Caki2 (cell line): ENCODE results near the gene ZFPM1. TPM values are rescaled to one million over a fixed set of nuclear protein-coding genes. Genes with fewer than 3 reads are reported as not detected.
"Not testable (repeated sequence)": the region's sequence is repeated elsewhere in the genome, so short reads cannot be mapped to it uniquely, and the experiment has no call there.

Experiments
- DNase-seq: peaks from one replicate; pipeline ENCODE4 v3.0.0-alpha.2; 2015; ENCODE audit warnings: low read depth
- in situ Hi-C: cut with HindIII; loops from 2 replicates; pipeline ENCODE4 v1.10.0; 2016; ENCODE audit warnings: low sequenced_read_pairs, low pct_unique_long_range_greater_than_20kb, mixed read lengths
- total RNA-seq: library from RNA; depleted of rRNA; stranded (reverse); fragments of >200 nt; shearing (Covaris generic); gene quantifications from 2 replicates; pipeline ENCODE4 v1.2.3, GENCODE V29; 2014; ENCODE audit warnings: low replicate concordance

Gene ZFPM1
- total RNA-seq, 1 experiment from 2014 or later: 1.3 TPM

DNA sequence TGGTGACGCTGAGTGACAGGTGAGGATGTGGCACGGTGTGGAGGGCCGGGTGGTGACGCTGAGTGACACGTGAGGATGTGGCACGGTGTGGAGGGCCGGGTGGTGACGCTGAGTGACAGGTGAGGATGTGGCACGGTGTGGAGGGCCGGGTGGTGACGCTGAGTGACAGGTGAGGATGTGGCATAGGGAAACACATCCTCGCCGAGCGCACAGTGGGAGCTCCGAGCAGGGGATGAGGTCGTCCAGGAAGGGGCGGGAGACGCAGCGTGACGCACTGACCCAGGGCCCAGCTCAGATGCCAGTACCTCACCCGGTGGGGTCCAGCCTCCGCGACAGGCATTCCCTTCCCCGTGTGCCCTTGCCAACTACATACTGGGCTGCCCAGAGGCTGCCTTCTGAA is 17.6 kb downstream of the ZFPM1 start:
- DNase-seq, in situ Hi-C loops: not testable (repeated sequence)

DNA sequence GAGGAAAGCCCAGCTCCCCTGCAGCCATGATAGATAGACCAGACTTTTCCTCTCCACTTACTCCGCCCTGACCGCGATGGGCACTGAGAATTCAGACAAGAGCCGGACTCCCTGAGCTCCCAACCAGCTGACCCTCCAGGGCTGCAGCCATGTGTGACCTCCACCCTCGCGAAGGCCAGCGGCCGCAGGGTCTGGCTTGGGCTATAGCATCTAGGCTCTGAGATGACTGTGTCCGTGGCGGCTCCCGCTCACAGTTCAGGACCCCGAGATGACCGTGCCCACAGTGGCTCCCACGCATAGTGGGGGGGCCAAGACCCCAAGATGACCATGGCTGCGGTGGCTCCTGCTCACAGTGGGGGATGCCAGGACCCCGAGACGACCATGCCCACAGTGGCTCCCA is 18.0 kb downstream of the ZFPM1 start:
- in situ Hi-C loops: no loop called here

DNA sequence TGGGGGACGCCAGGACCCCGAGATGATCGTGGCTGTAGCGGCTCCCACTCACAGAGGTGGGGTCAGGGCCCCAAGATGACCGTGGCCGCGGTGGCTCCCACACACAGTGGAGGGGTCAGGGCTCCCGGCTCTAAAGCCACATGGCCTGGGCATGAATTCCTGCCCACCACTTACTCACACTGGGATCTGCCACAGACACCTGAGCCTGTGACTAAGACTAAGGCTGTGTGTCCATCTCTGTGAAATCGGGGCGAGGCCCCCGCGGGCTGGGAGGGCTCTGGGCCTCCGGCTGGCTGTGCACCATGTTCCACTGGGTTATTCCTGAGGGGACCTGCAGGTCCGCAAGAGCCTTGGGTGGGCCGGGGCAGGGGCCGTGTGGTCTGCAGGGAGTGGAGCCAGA is 18.5 kb downstream of the ZFPM1 start:
- in situ Hi-C loops: no loop called here
- no peak for DNase-seq

More for the DNA sequence above, 18.0 kb downstream of the ZFPM1 start:
- DNase-seq: no peak

DNA sequence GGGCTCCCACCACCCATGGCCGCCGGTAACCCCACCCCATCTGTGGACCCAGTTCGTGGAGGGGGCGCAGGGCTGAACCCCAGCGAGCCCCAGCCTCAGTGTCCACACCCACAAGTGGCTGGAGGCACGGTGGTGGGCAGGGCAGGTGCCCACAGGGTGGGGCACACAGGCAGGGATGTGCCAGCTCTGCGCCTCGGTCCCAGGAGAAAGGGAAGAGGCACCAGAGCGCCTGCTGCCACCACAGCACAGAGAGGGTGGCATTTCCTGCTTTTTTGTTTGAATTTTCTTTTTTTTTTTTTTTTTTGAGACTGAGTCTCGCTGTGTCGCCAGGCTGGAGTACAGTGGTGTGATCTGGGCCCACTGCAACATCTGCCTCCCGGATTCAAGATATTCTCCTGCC is 19.0 kb downstream of the ZFPM1 start:
- DNase-seq: no peak
- in situ Hi-C loops: no loop called here

DNA sequence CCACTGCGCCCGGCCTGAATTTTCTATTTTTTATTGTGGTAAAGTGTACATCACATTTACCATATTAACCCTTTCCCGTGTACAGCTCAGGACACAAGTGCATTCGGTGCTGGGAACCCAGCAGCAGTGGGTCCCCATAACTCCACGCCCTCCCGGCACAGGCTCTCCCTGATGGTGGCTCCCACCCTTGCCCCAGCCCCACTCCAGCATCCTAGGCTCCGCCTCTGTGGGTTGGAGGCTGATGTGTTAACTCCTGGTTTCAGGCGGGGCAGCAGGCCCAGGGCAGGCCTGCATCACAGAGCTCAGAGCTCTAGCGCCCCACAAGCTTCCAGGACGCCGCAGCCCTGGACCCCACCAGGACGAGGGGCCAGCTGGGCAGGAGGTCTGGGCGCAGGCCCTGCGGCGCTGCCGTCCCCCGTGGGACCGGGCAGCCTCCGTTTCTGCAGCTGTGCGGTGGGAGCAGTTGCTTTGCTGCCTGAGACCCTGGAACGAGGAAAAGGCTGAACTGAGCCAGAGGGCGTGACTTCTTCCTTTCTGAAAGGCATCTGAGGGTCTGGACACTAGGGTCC is 19.6 kb downstream of the ZFPM1 start:
- DNase-seq: no peak
- in situ Hi-C loops: no loop called here

DNA sequence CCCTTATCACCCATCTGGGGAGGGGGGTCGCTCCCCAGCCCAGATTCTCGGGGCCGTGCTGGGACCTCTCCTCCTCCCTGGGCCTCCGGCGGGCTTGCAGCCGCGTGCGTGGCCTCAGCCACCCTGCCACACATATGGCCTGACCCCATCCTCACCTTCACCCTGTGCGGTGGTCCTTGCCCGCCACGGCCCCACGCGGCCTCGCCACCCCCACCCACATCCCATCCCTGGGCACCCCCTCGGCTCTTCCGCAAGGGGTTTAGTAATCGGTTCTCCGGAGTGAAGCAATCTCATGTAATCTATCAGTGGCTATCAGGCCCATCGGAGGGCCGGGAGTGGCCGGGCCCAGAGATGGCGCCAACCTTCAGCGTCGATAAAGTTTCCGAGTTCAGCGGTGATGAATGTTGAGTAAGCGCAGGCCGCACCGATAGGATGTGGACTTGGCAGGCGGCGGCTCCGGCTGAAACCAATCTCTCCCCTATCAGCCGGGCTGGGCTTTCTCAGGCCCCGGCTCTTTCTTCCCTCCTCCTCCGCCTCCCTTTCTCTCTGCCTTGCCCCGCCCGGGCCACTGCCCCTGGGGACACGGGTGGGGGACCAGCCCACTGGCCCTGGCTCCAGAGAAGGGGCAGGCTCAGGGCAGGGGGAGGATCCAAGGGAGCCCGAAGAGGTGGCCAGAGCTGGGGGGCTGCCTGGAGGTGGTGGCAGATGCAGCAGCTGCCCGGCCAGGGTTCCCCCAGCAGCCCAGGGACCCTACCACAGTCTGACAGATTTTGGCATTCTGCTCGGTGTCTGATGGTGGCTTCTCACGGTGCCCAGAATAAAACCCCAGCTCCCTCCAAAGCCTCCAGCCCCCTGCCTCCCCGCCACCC is 20.8 kb downstream of the ZFPM1 start:
- in situ Hi-C loops: no loop called here
- DNase-seq: no peak

DNA sequence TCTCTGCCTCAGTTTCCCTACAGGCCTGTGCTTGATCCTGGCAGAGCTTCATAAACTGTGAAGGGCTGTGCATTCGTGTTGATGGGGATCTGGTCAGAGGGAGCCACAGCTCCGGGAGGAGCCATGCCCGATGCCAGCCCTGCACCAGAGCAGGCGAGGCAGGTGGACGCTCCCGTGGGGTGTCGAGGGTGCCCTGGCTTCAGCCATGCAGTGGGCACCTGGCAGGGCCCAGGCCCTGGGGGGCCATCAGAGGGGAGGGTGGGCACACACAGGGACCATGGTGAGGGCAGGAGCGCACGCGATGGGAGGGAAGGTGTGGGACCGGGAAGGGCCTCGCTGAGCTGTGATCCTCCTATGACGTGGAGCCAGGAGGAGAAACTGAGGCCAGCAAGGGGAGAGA is 22.0 kb downstream of the ZFPM1 start:
- in situ Hi-C loops: no loop called here

DNA sequence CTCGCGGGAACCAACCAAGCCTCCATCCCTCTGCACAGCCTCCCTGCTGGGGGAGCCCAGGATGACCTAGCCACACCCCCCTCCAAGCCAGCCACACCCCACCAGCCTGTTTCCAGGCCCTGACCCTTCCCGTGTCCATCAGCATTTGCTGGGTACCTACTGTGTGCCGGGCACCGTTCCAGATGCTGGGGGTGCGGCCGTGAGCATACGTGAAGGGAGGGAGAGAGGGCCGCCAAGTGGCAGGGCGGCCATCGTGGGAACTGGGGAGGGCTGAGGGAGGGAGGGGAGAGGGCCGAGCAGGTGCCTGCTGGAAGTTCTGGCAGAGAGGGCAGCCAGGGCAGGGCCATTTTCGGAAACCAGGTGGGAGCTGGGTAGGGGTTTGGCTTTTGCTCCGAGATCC is 23.1 kb downstream of the ZFPM1 start:
- in situ Hi-C loops: no loop called here
- DNase-seq: no peak

More for the DNA sequence above, 22.0 kb downstream of the ZFPM1 start:
- no peak for DNase-seq

DNA sequence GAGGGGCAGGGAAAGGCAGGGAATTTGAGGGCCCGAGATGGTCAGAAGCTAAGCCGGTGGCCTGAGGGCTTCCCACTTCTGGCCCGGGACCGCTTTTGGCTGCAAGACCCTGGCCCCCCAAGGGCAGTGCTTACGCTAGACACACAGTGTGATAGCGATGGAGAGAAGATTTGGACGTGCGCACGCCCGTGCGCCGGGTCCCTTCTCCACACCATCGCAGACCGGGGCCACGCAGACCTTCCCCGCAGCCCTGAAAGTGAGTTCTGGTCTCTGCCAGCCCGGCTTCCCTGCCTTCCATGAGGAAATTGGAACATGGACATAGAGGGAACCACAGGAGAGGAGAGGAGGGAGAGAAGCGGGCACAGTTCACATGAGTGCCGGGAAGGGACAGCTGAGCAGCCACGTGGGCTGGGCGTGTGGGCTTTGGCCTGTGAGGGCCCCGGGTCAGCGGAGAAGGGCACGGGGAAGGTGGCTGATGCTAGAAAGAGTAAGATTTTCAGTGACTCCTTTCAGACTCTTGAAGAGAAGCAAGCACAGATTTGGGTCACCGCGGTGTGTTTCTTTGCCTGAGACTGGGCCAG is 23.8 kb downstream of the ZFPM1 start:
- in situ Hi-C loops: no loop called here
- no peak for DNase-seq

DNA sequence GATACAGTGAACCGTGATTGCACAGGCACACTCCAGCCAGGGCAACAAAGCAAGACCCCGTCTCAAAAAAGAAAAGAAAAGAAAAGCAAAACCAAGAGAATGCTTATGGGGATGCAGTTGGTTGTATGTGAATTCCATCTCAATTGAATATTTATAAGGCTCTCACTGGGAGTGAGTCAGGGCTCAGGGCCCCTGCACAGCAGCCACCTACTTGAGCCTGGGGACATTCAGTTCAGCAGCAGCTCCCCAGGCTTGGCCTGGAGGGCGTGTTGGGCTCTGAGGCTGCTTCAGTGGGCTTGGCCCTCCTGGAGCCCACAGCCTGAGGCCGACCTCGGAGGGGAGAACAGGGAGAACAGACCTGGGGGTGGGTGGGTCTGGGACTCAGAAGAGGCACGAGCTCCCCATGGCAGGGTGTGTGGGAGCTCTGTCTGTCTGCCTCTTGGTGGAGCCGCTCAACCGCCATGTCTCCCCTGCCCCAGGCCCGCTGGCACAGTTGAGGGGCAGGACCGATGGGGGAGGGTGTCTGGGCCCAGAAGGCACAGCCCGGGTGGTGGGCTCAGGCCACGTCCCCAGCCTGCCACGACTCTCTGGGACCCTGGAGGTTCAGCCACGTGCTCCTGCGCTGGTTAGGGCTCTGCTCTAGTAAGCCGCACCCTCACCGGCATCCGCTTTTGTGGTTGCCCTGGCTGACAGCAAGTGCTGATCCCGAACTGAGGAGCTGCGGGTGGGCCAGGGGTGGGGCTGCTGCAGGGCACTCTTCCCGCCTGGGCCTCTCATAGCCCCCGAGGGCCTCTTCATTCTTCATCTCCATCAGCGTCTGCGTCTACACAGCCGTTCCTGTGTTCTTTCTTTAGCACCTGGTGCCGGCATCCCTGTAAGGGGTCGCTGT is 24.8 kb downstream of the ZFPM1 start:
- in situ Hi-C loops: no loop called here
- DNase-seq: no peak

DNA sequence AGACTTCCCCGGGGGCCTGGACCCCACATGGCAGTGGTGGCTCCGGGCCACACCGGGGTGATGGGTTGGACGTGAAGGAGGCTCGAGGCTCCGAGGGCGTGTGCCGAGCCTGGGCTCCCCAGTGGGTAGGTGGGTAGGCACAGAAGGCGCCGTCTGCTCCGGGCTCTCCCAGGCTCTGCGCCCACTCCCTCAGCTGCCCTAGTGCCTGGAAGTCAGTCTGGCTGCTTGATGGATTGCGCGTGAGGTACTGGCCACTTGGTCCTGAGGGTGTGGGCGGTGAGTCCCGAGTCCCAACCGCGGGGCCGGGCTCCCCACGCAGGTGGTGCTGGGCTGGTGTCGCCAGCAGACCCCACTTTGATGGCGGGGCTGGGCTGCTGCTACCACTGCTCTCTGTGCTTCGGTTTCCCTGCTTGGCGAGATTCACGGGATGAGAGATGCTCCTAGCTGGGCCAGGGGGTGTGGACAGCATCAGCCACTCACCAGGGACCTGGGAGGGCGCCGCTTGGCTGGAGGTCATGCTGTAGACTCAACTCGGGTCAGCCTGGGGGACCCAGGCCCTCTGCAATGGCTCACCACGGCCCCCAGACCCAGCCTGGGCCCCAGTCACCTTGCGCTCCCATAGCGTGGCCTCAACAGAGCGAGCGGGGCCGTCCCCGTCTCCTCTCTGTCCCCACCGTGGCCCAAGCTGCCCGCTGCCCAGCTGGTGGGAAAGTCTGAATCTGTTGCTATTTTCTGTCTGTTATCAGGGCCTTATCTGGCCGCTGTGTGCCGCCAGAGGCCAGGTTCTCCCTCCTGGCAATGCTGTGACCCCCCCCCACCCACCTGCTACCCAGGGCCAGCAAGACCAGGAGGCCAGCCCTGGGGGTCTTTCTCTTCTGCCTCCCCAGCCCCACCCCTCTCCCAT is 26.1 kb downstream of the ZFPM1 start:
- DNase-seq: no peak
- in situ Hi-C loops: no loop called here

DNA sequence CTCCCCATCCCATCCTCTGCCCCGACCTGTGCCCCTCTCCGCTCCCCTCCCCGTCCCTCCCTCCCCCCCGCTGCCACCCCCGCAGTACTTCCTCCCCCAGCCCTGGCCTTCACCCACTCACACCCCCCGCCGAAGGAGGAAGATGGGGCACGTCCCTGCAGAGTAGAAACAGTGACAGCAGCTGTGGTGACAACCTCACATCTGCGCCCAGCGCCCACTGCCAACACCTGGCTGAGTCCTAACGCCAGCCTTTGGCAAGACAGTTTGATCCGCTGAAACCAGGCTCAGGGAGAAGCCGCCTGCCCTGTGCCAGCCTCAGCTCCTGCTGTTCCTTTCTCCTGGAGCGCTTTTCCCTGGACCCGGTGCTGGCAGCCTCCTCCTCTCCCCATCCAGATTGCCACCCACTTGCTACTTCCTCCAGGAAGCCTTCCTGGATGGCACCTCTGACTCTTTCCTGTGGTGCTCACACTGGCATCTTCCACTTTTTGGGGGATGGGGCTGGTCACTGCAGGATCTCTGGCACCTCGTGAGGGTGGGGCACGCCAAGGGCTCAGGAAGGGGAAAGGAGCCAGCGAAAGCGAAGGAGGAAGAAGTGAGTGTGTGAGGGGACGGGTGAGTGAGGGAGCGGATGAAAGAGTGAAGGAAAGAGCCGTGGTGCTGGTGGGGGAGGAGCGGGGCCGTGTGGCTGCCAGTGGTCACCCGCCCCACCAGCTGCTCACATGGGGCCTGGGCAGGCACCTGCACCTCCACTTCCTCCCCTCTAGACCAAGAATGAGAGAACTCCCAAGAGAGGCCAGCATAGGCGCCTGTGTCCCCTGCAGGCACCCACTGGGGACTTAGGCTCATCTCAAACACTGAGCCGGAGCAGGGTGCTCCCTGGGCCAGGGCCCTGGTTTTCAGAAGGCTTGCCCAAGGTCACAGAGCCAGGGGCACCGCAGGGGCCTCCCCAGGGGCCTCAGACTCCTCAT is 27.0 kb downstream of the ZFPM1 start:
- no peak for DNase-seq
- in situ Hi-C loops: no loop called here

DNA sequence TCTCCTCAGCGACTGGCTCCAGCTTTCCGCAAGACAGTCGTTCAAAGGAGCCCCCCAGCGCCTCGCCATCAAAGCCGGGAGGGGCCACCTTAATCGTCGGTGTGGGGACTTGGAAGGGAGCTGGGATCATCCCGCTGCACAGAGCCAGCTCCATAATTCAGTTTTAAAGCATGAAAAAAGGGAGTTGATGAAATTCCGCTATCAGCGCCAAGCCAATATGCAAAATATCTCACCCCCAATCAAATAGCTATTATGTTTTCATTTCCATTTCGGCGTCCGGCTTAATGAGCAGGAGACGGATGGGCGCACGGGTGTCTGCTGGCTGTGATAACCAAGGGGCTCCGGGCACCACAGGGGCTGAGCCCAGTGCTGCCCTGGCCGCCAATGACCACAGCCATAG is 27.7 kb downstream of the ZFPM1 start:
- in situ Hi-C loops: no loop called here
- no peak for DNase-seq

DNA sequence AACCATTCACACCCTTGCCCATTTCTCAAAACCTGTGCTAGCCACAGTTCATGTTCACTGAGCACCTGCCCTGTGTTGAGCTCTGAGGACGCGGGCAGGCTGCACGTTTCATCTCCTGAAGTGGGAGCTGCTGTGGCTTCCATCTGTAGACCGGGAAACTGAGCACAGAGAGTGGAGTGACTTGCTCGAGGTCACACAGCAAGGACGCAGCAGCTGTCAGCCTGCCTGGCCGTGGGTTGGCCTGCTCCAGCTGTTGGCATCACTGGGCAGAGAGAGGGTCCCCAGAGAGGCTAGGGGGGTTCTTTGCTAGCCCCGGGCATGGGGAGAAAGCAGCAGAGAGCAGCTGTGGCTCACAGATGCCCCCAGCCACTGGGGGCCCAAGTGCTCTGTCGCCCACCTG is 28.8 kb downstream of the ZFPM1 start:
- DNase-seq: no peak
- in situ Hi-C loops: no loop called here

DNA sequence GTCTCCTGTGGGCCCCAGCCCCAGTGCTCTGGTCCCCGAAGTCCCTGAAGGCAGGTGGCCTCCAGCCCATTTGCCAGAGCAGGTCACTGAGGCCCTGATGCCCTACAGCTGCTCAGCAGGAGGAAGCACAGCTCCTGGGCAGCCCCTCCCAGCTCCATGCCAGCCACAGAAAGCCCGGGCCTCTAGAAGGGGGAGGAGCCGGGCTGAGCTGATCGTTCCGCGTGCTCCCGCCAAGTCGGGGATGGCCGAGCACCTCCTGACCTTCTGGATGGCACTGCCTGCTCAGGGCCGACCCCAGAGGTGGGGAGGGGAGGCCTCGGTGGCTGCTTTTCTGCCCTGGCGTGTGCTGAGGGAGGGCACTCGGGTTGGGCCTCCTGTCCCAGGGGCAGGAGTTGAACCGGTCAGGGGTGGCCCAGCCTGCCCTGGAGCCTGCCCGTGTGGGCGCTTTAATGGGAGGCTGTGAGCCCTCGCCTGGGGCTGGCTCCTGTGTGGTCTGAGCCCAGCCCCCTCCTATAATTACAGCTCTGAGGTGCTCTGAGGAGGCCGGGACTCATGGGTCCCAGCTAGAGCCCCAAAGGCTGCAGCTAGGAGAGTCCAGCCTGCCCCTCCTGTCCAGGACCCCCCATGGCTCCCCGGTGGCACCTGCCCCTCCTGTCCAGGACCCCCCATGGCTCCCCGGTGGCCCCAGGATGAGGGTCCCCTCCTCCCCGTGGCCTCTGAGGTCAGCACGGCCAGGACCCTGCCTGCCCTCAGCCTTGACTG is 29.7 kb downstream of the ZFPM1 start:
- in situ Hi-C loops: no loop called here
- DNase-seq: peak; percentile 16

DNA sequence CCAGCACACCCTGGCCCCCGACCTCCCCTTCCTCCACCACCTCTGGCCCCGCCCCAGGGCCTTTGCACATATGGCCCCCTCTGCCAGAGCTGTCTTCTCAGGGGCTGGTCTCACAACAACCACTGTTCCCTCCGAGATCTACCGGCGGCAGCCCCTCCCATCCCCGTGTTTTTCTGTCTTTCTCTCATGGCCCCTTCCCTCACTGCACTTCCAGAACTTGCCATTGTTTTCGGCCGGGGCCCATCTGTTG is 30.2 kb downstream of the ZFPM1 start:
- DNase-seq: no peak
- in situ Hi-C loops: no loop called here
